Measurements from ENCODE around the gene CDC42EP1.

The CDC42EP1 gene

DNA sequence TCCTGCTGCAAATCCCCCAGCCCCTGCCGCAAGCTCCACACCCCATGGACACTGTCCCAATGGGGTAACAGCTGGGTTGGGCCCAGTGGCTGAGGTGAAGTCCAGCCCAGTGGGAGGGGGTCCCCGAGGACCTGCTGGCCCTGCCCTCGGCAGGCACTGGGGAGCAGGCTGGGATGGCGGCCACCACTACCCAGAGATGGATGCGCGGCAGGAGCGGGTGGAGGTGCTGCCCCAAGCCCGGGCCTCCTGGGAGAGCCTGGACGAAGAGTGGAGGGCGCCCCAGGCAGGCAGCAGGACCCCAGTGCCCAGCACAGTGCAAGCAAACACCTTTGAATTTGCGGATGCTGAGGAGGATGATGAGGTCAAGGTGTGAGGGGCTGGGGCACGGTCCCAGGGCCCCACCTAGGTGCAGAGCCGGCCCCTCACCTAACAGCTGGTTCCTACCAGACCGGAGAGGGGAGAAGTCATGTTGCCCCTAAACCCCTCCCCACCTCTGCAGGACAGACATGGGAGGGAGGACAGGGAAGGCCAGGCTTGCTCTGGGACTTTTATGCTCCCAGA is 8.2 kb downstream of the CDC42EP1 start:
- CTCF ChIA-PET: interaction anchor here (1.3 to 3.1 kb wide), 3 partner anchors 23 to 38 kb away, joined by 3 to 31 read pairs (median 14); no protein-coding TSS in a partner anchor
- no peak for DNase-seq (ENCODE audit: extremely low spot score)
- POLR2A ChIA-PET: interaction anchor here (0.5 to 4.1 kb wide), 7 partner anchors 9 to 38 kb away, joined by 3 to 17 read pairs (median 4); partner anchors contain the start of gene LGALS2
- no peak for TF ChIP-seq ZNF384 (IDR thresholded peaks at IDR 0.05)
- TF ChIP-seq SUZ12 (IDR thresholded peaks at IDR 0.05): no peak
- TF ChIP-seq HDGF (IDR thresholded peaks at IDR 0.05; ENCODE audit: borderline replicate concordance): no peak
- TF ChIP-seq, protein P1, sequence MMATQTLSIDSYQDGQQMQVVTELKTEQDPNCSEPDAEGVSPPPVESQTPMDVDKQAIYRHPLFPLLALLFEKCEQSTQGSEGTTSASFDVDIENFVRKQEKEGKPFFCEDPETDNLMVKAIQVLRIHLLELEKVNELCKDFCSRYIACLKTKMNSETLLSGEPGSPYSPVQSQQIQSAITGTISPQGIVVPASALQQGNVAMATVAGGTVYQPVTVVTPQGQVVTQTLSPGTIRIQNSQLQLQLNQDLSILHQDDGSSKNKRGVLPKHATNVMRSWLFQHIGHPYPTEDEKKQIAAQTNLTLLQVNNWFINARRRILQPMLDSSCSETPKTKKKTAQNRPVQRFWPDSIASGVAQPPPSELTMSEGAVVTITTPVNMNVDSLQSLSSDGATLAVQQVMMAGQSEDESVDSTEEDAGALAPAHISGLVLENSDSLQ (IDR thresholded peaks at IDR 0.05): no peak

DNA sequence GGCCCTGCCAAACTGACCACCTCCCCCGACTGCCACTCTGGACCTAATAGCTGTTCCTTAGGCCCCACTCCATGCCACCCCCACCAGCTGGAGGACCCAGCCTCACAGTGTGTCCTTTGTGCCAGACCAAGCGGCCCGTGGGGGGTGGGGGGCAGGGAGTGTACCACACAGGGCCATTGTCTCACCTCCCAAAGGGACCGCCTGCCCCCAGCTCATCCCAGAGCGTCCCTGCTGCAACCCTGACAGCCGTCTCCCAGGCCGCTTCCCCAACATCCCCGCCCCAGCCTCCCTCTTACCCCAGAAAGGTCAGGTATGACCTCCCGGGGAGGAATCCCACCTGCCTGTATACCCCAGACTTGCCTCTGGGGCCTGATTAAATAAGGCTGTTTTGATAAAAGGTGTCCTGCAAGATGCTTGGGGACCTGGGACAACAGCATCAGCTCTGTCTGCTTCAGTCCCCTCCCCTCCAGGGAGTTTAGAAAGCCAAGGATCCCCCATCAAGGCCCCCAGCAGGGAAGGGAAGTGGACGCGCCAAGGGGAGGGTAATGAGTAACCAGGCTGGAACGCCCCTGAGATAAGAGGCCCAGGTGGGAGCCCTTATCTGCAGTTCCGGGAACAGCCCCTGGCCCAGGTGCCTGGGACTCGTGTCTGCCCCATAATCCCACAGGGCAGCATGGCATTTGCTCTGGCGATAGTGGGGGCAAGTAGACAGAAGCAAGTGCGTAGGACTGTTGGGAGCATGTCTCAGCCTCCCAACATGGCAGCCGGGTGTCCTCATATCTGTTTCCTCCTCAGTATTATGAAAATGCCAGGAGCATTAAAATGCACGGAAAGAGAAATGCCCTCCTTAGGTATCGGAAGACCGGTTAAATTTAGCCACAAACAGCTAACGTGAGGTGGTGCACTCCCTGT is 9.0 kb downstream of the CDC42EP1 start:
- ChIA-PET POLR2A (interaction anchor here (0.5 to 1.7 kb wide), 5 partner anchors 10 to 37 kb away, joined by 3 to 6 read pairs (median 4); partner anchors contain the start of gene LGALS2), CTCF (interaction anchor here (1.9 to 2.4 kb wide), 2 partner anchors 23 to 30 kb away, joined by 6 to 14 read pairs; no protein-coding TSS in a partner anchor)
- DNase-seq (ENCODE audit: extremely low spot score): no peak
- no peak for TF ChIP-seq FOXM1 (IDR thresholded peaks at IDR 0.05; ENCODE audit: borderline replicate concordance)

DNA sequence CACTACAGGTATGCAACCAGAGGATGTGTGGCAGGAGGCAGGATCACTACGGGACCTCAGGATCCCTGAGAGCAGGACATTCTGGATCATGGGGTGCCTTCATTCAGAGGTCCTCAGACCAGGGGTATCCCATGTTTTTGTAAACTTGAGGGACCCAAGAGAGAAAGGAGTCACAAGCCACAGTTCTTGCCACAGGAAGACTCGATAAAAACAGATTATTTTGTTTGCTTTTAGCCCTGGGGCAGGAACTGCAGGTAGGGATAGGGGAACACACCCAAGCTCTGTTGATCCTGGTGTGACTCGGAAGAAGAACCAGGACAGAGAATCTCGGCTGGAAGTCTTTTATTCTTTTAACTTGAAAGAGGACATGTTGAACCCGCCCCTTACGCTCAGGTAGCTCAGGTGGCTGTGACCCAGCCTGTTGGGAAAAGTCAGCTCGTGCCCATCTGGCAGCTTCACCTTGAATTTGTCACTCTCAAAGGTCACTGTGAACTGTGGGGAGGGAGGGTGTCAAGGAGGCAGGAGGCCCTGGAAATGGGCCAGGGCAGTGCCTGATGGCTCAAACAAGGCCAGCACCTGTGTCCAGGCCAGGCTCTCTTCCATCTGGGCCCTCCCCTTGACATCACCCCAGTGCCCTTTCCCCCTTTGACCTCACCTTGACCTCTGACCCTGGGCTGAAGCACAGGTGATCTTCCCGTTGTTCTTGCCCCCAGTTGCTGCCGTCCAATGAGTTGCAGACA is 9.8 kb downstream of the CDC42EP1 start:
- no peak for DNase-seq (ENCODE audit: extremely low spot score)
- CTCF ChIA-PET: interaction anchor here (1.8 to 1.9 kb wide), 2 partner anchors 22 to 36 kb away, joined by 6 read pairs; no protein-coding TSS in a partner anchor
- POLR2A ChIA-PET: interaction anchor here (1.7 to 1.9 kb wide), 2 partner anchors 8 to 37 kb away, joined by 4 to 9 read pairs; no protein-coding TSS in a partner anchor
- TF ChIP-seq LEF1 (IDR thresholded peaks at IDR 0.05; ENCODE audit: borderline replicate concordance) (no peak), TARDBP (IDR thresholded peaks at IDR 0.05) (no peak), ZNF384 (IDR thresholded peaks at IDR 0.05) (no peak), SP1 (IDR thresholded peaks at IDR 0.05) (no peak), NFRKB (IDR thresholded peaks at IDR 0.05) (no peak), HDGF (IDR thresholded peaks at IDR 0.05; ENCODE audit: borderline replicate concordance) (no peak), ARNT (IDR thresholded peaks at IDR 0.05) (no peak), FOXK2 (IDR thresholded peaks at IDR 0.05) (no peak)

DNA sequence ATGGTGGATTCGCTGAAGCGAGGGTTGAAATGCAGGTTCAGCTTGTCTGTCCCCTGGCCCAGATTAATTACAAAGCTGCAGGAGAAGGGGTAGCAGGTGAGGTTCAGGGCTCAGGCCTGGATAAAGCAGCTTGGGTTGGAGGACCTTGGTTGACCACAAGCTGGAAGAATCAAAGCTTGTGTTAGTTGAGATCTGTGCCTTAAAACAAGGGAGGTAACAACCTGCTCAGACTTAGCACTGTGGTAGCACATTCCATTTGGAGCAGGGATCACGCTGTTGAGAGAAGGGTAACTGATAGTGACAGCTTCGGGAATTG is 10.3 kb downstream of the CDC42EP1 start:
- TF ChIP-seq CTBP1 (IDR thresholded peaks at IDR 0.05; ENCODE audit: borderline replicate concordance) (no peak), FOXM1 (IDR thresholded peaks at IDR 0.05; ENCODE audit: borderline replicate concordance) (no peak), BHLHE40 (IDR thresholded peaks at IDR 0.05; ENCODE audit: borderline replicate concordance) (no peak), L3MBTL2 (conservative IDR thresholded peaks at IDR 0.05) (no peak), ZNF384 (IDR thresholded peaks at IDR 0.05) (no peak), HDGF (IDR thresholded peaks at IDR 0.05; ENCODE audit: borderline replicate concordance) (no peak), ELF4 (IDR thresholded peaks at IDR 0.05) (no peak), NFRKB (IDR thresholded peaks at IDR 0.05) (no peak), FOXK2 (IDR thresholded peaks at IDR 0.05) (no peak), LEF1 (IDR thresholded peaks at IDR 0.05; ENCODE audit: borderline replicate concordance) (no peak), FOXA1 (IDR thresholded peaks at IDR 0.05) (no peak), TARDBP (IDR thresholded peaks at IDR 0.05) (no peak), SP1 (IDR thresholded peaks at IDR 0.05) (no peak), SUZ12 (IDR thresholded peaks at IDR 0.05) (no peak), ARNT (IDR thresholded peaks at IDR 0.05) (no peak)
- TF ChIP-seq, protein P1 (IDR thresholded peaks at IDR 0.05): no peak
- POLR2A ChIA-PET: interaction anchor here (1.7 to 1.9 kb wide), 2 partner anchors 8 to 36 kb away, joined by 4 to 9 read pairs; no protein-coding TSS in a partner anchor
- no peak for DNase-seq (ENCODE audit: extremely low spot score)
- CTCF ChIA-PET: interaction anchor here (1.0 to 1.9 kb wide), 4 partner anchors 9 to 36 kb away, joined by 4 to 6 read pairs (median 5); no protein-coding TSS in a partner anchor

DNA sequence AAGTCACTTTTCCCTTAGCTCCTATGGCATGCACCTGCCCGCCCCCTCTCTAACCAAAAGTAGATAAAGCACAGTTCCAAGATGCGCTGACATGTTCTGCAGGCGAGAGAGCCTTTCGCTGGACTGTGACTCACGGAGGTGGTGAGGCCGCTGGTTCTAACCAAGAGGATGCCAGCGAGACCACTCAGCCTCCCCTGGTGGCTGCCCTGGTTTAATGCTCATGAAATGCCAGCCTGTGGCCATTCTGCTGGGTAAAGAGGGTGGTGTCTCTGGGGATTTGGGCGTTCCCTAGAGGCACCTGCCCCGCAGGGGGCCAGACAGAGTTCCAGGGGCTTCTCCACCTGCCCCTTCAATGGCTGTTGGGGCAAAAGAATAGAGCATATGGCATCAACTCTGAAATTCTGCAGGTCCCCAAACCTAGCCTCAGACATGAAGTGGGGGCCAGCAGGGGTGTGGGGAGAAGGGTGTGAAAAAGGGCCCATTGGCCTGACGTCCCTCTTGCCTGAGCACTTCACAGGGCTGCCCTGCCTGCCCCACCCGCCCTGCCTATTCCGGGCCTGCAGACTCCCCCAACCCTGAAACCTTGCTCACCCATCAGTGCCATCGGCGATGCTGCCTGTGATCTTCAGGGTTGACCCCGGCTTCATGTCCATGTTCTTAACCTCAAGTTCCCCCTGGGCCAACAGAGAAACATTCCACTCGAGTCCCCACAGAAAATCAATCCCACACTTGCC is 11.1 kb downstream of the CDC42EP1 start:
- CTCF ChIA-PET: interaction anchor here (1.0 to 1.9 kb wide), 4 partner anchors 10 to 35 kb away, joined by 4 to 6 read pairs (median 5); no protein-coding TSS in a partner anchor
- TF ChIP-seq ELF4 (IDR thresholded peaks at IDR 0.05) (no peak), L3MBTL2 (conservative IDR thresholded peaks at IDR 0.05) (no peak), ZNF384 (IDR thresholded peaks at IDR 0.05) (no peak), SP1 (IDR thresholded peaks at IDR 0.05) (no peak), FOXM1 (IDR thresholded peaks at IDR 0.05; ENCODE audit: borderline replicate concordance) (no peak), BHLHE40 (IDR thresholded peaks at IDR 0.05; ENCODE audit: borderline replicate concordance) (no peak), CTBP1 (IDR thresholded peaks at IDR 0.05; ENCODE audit: borderline replicate concordance) (no peak), FOXK2 (IDR thresholded peaks at IDR 0.05) (no peak), SUZ12 (IDR thresholded peaks at IDR 0.05) (no peak), NFRKB (IDR thresholded peaks at IDR 0.05) (no peak), FOXA1 (IDR thresholded peaks at IDR 0.05) (no peak)
- DNase-seq (ENCODE audit: extremely low spot score): no peak
- POLR2A ChIA-PET: interaction anchor here (1.5 to 1.9 kb wide), 2 partner anchors 9 to 21 kb away, joined by 4 to 9 read pairs; no protein-coding TSS in a partner anchor
